A673 (cell line): ENCODE measurements around the gene RTP4.

ENCODE experiments used
- EZH2 ChIP-seq: fragments of 200-600 bp; sonication (generic); IDR thresholded peaks from 2 replicates; pipeline ENCODE4 v1.6.1; 2017; ENCODE audit warnings: borderline replicate concordance, low read depth, mild to moderate bottlenecking, mixed read lengths, antibody characterized with exemption, low read length; ENCODE audit not compliant: poor library complexity, severe bottlenecking
- TF ChIP-seq, protein P1 (sequence below): fragments of 300-800, 200-600 bp; sonication (generic); conservative IDR thresholded peaks from 2 replicates; pipeline ENCODE4 v1.5.1; 2017; ENCODE audit warnings: low read depth, mild to moderate bottlenecking, antibody characterized with exemption, low read length, moderate library complexity, mixed read lengths

DNA sequence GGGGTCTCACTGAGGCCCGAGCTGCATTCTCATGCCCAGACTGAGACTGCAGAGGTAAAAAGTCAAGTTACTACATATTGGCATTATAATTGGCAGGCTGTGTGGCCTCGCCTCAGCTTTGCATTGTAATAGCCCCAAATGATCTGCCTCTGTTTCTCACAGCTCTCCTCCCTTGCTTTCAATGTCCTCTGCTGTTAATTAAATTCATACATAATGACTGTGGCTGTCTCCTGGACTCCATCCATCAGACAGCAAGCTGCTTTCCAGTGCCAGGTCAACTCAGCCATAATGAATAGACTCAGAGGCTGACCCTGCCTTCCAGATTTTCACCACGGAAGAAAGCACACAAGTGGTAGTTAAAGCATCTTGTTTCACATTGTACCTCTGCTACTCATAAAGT, 7.6 kb upstream of the RTP4 start:
- TF ChIP-seq, protein P1, sequence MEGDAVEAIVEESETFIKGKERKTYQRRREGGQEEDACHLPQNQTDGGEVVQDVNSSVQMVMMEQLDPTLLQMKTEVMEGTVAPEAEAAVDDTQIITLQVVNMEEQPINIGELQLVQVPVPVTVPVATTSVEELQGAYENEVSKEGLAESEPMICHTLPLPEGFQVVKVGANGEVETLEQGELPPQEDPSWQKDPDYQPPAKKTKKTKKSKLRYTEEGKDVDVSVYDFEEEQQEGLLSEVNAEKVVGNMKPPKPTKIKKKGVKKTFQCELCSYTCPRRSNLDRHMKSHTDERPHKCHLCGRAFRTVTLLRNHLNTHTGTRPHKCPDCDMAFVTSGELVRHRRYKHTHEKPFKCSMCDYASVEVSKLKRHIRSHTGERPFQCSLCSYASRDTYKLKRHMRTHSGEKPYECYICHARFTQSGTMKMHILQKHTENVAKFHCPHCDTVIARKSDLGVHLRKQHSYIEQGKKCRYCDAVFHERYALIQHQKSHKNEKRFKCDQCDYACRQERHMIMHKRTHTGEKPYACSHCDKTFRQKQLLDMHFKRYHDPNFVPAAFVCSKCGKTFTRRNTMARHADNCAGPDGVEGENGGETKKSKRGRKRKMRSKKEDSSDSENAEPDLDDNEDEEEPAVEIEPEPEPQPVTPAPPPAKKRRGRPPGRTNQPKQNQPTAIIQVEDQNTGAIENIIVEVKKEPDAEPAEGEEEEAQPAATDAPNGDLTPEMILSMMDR, result no peak
- TF ChIP-seq EZH2, result no peak
